ENCODE data around the gene POLR3B.

DNA sequence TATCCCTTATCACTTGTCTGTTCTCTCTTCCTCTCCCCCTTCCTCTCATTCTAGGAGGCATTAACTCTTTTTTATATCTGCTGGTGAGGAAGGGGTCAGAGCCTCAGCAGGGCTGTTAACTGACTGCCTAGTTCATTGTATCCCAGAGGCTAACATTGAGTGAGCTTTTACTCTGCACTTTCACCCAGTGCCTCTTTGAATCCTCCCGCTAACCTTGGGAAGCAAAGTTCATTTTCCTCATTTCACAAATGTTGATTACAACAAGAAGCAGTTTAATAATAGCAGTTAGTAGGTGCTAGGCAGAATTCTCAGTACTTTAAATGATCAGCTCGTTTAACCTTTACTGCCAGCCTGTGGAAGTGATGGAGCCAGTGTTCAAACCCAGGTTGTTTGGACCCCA lies 75.5 kb downstream of the POLR3B start:
- TF ChIP-seq, protein P1, sequence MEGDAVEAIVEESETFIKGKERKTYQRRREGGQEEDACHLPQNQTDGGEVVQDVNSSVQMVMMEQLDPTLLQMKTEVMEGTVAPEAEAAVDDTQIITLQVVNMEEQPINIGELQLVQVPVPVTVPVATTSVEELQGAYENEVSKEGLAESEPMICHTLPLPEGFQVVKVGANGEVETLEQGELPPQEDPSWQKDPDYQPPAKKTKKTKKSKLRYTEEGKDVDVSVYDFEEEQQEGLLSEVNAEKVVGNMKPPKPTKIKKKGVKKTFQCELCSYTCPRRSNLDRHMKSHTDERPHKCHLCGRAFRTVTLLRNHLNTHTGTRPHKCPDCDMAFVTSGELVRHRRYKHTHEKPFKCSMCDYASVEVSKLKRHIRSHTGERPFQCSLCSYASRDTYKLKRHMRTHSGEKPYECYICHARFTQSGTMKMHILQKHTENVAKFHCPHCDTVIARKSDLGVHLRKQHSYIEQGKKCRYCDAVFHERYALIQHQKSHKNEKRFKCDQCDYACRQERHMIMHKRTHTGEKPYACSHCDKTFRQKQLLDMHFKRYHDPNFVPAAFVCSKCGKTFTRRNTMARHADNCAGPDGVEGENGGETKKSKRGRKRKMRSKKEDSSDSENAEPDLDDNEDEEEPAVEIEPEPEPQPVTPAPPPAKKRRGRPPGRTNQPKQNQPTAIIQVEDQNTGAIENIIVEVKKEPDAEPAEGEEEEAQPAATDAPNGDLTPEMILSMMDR (IDR thresholded peaks at IDR 0.05 in 2 of 3, conservative IDR thresholded peaks at IDR 0.05 in 1 of 3; ENCODE audit: borderline replicate concordance in 1 of 3, insufficient read depth in 1 of 3, low read depth in 2 of 3, low read length in 2 of 3): no peak
- TF ChIP-seq, protein P2, sequence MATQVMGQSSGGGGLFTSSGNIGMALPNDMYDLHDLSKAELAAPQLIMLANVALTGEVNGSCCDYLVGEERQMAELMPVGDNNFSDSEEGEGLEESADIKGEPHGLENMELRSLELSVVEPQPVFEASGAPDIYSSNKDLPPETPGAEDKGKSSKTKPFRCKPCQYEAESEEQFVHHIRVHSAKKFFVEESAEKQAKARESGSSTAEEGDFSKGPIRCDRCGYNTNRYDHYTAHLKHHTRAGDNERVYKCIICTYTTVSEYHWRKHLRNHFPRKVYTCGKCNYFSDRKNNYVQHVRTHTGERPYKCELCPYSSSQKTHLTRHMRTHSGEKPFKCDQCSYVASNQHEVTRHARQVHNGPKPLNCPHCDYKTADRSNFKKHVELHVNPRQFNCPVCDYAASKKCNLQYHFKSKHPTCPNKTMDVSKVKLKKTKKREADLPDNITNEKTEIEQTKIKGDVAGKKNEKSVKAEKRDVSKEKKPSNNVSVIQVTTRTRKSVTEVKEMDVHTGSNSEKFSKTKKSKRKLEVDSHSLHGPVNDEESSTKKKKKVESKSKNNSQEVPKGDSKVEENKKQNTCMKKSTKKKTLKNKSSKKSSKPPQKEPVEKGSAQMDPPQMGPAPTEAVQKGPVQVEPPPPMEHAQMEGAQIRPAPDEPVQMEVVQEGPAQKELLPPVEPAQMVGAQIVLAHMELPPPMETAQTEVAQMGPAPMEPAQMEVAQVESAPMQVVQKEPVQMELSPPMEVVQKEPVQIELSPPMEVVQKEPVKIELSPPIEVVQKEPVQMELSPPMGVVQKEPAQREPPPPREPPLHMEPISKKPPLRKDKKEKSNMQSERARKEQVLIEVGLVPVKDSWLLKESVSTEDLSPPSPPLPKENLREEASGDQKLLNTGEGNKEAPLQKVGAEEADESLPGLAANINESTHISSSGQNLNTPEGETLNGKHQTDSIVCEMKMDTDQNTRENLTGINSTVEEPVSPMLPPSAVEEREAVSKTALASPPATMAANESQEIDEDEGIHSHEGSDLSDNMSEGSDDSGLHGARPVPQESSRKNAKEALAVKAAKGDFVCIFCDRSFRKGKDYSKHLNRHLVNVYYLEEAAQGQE (IDR thresholded peaks at IDR 0.05; ENCODE audit: low read depth): no peak
- no peak for TF ChIP-seq YY1 (IDR thresholded peaks at IDR 0.05; ENCODE audit: extremely low read depth, insufficient replicate concordance, low read depth, low read length)
- TF ChIP-seq POLR2AphosphoS5 (IDR thresholded peaks at IDR 0.05; ENCODE audit: low read depth, low read length): no peak
- no peak for TF ChIP-seq EZH2 (IDR thresholded peaks at IDR 0.05)
- TF ChIP-seq, protein P3, sequence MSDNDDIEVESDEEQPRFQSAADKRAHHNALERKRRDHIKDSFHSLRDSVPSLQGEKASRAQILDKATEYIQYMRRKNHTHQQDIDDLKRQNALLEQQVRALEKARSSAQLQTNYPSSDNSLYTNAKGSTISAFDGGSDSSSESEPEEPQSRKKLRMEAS (IDR thresholded peaks at IDR 0.05): no peak
- TF ChIP-seq RAD21 (IDR thresholded peaks at IDR 0.05; ENCODE audit: low read depth): no peak
- no peak for TF ChIP-seq EZH2phosphoT487 (IDR thresholded peaks at IDR 0.05; ENCODE audit: borderline replicate concordance)

Data from HCT116 (cell line).